Activated CD4-positive, CD25-positive, alpha-beta regulatory T cell treated with anti-CD3 and anti-CD28 coated beads, Interleukin-2, amount 50 U/mL, for 24 hours (primary cell): ENCODE measurements around the gene PTPN22.
"Not testable (repeated sequence)": the region's sequence is repeated elsewhere in the genome, so short reads cannot be mapped to it uniquely, and the experiment has no call there.

ENCODE experiments used
- ATAC-seq, 2 donors: fragments of 150-1000 bp; cut with Tn5 transposase; one replicate each; pipeline ENCODE4 v1.10.0; 2021; ENCODE audit warnings: mild to moderate bottlenecking in 1 of 2, moderate library complexity in 1 of 2

The PTPN22 gene

DNA sequence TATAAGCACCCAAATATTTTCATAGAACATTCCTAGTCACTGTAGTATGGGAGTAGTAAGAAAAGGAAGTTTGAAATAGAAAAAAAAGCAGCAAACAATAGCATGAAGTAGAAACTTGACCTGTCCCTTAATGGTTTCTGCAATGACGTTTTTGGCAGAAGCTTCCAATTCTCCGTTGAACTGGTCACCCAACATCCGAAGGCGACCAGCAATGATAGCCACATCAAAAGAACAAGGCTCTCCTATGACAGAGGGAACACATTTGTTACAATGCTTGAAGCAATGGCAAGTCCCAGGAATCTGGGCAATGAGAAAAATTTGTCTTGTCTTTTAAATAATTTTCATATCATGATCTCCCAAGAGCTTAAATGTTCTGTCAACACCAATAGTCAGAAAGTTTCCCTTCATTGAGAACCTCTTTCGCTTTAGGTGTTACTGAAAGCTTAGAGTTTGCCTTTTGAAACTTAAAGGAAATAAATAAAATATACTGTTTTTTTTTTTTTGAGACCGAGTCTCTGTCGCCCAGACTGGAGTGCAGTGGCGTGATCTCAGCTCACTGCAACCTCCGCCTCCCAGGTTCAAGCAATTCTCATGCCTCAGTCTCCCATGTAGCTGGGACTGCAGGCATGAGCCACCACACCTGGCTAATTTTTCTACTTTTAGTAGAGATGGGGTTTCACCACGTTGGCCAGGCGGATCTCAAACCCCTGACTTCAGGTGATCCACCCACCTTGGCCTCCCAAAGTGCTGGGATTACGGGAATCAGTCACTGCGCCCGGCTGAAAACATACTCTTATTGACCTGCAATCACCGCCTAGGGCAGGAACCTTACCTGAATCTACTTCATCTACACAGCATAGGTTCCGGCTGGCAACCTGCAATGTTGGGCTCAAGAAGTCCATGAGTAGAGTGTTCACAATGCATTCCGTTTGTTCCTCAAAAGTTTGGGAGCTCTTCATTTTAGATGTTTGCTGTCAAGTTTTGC is 15.2 kb upstream of the PTPN22 start:
- ATAC-seq = no peak

DNA sequence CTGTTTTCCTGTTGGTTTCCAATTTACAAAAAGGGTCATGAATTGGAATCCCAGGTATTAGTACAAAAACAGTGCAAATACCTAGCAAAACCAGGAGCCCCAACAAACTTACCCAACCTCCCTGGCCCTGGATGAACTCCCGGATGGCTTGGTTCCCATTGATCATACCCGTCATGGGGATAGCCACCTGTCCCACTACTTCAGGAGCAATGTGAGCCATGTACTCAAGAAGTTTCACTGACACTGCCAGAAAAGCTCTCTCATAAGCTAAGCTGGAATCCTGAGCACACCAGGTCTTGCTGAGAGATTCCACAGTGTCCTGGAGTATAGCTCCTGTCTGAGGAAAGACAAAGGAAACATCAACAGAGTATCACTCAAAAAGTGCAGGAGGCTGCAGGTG is 10.1 kb upstream of the PTPN22 start:
- no peak for ATAC-seq

DNA sequence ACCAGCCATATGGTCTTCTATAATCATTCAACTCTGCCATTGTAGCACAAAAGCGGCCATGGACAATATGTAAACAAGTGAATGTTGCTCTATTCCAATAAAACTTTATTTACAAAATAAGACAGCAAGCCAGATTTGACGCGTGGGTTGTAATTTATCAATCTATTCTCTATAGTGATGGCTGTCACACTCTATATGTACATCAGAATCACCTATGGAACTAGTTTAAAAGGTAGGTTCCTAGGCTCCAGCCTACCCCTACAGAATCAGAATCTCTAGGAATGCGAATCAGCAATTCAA is 8.2 kb upstream of the PTPN22 start:
- no peak for ATAC-seq

DNA sequence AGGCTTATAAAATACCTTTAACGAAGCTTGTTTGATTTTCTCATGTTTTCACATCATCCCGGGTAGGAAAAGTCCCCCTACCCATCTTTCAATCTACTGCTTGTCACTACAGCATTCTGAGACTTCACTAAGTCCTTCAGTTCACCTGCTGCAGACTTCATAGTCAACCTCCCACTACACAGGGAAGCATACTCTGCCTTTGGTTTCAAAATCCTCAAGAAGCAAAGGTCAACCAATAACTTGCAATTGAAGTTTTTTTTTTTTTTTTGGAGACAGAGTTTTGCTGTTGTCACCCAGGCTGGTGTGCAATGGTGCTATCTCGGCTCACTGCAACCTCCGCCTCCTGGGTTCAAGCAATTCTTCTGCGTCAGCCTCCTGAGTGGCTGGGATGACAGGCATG is 4.7 kb upstream of the PTPN22 start:
- ATAC-seq = no peak

DNA sequence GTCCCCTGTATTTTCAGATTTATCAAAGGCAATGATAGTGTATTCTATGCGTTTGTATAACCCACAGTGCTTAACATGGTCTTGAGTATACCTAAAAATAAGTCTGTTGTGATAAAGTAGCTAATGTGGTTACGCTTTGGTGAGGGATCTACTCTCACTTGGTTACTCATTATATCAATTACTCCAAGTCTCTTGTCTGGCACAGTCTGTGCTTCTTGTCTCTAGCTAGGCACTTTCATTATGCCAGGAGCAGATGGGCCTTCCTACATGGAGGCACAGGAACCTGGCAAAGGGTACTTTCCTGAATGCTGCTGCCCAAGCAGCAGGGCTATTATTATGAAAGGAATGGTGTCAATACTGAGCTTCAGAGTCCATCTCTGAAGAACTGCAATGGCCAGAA is 4.2 kb upstream of the PTPN22 start:
- no peak for ATAC-seq

DNA sequence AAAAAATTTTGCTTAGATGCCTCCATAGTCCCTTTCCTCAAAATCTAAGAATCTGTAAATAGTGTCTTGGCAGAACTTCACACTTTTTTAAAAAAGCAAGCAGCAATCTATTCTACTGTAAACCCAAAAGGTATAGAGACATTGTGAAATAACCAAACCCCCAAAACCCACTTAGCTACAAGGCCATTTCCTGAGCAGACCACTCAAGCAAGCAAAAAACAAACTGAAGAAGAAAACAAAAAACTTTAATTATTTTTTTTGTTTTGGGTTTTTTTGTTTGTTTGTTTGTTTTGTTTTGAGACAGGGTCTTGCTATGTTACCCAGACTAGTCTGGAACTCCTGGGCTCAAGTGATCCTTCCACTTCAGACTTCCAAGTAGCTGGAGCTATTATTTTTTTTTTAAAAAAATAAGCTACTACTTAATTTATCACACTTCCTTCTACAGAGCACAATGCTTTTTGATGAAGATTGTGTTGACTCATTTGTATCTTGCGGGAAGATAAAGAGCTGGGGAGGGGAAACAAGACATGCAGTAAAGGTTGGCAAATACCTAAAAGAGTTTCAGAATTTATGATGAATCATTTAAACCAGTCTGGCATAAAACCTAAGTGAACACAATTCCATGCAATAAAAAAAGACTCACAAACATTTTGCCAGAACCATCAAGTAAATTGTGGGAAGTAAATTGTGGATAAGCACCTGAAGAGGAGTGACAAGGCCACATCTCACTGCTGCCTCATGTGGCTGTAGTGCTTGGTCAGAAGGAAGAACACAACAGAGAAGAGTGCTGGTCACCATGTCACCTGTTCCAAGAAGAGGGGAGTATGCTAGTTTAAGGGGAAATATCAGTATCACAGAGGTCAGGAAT is 2.7 kb upstream of the PTPN22 start:
- ATAC-seq = peak; percentile 49 to 50

DNA sequence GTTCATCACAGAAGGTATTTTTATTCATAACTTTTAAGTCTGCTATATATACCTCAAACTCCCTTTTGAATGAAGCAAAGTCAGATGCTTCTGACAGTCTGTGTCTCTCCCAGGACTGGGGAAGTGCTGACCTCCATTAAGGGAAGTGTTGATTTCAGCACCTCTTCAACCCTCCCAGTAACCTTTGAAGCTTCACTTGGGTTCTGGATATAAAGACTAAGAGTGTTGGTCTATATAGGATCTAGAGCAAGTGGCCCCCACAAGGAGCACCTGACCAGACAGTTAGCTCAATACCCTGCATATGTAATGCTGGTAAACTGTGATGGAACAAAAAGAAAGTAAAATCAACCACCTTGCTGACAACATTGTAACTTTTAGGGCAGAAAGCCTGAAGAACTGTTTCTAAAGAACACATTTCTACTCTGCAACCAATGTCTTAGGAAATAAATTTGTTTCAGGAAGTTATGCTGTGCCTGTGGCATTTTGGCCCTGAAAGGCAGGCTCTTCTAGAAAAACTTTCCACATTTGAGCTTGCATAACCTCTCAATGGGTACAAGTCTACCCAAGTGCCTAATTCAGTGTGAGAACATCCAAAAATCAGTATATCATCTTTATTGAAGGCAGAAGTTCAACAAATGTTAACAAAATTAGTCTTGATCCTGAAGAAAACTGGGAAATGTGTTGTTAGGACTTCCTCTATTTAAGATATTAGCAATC is 865 bp upstream of the PTPN22 start:
- ATAC-seq = no peak

DNA sequence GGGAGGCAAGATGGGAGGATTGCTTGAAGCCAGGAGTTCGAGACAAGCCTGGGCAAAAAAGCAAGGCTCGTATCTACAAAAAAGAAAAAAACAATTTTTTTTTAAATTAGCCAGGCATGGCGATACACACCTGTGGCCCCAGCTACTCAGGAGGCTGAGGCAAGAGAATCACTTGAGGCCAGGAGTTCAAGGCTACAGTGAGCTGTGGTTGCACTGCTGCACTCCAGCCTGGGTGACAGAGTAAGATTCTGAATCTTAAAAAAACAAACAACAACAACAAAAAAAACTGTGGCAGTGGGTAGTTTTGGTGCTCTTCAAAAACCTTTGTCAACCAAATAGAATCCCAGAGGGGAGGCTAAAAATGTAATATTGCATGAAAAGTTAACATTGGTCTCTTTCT is 734 bp downstream of the PTPN22 start:
- ATAC-seq = no peak

DNA sequence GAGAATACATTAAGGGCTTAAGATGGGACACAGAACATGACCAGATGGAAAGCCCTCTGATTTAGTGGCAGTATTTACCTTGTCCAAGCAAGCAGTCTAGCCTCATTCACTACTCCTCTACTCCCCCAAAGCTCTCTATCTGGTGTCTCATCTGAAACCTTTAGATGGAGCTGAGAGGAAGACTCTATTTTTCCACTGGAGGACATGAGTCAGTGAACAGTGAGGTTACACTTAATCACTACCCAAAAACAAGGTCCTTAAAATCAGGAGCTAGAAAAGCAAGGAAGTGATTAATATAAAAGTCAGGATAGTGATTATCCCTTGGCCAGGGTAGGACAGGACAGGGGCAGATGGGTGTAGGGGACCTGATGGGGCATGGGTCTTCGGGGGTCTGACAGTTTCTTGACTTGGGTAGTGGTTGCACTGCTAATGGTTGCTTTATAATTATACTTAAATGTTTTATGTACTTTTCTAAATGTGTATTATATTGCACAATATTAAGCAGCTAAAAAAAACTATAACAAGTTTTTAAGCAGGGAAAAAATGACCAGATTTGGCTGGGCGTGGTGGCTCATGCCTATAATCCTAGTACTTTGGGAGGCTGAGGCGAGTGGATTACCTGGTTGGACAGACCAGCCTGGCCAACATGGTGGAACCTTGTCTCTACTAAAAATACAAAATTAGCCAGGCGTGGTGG is 3.0 kb downstream of the PTPN22 start:
- peak; percentile 57 to 67 for ATAC-seq

DNA sequence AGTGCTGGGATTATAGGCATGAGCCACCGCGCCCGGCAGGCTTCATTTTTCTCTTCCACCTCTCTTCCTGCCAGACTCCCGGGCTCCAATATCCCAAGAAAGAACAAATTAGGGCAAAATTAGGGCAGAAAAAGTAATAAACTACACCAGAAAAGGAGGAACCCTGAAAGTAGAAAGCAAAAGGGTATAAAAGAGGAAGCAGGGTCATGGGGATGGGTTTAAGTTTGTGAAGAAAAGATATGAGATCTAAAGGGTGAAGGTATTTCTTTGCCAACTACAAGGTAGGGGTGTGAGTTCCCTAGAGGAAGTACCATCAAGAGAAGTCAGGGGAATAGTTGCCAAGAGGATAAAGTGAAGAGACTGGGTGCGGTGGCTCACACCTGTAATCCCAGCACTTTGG is 9.9 kb downstream of the PTPN22 start:
- ATAC-seq = no peak

DNA sequence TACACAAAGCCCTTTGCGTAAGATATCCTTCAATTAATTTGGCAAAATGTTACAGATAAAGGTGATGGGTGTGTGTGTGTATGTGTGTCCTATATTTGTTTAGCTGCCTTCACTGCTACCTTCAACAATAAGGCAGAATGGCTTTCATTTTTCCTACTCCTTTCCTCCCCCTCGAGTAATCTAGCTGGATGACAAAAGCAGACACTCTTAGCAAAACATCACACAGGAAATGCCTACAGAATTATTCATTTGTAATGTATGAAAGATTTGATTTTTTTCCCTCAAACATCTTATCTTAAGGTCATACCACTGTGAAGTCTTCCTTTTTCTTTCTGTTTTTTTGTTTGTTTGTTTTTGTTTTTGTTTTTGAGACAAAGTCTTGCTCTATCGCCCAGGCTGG is 10.6 kb downstream of the PTPN22 start:
- ATAC-seq = no peak

DNA sequence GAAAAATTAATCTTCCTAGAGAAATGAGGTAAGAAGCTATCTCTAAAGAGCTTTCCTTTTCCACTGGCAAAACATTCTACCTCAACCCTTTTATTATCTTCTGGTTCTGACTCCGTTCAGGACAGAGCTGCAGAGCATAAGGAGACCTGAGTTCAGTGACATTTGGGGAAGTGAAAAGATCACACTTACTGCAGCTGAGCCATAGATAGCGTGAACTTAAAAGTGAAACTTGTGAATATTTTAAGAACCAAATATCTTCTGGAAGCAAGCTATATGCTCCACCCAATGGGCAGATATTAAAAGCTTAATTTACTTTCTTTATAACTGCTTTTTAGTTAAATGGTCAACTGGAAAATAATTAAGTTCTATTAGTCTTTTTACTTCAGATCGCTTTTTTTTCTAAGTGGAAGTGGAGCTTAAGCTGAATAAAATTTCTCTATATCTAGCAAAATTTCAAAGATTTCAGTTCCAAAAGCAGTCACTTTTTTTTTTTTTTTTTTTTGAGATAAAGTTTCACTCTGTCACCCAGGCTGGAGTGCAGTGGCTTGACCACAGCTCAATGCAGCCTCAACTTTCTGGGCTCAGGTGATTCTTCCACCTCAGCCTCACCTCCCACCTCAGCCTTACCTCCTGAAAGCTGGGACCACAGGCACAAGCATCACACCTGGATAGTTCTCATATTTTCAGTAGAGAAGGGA is 11.9 kb downstream of the PTPN22 start:
- ATAC-seq = peak; percentile 28 to 82

DNA sequence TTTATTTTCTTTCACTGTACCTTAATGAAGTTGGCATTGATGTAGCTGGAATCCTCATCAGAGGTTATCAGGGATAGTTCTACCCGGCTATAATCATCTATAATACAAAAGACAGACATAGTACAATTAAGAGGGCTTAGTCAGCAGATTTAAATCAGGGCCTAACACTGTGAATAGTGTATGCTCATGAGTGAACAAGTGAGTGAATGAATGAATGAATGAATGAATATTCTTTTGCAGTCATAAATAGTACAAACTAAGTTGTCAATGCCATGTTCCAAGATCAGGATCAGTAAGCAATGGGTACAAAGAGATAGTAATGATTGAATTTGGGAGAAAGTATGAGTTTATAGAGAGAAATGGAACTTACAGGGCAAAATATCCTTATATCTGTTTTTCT is 12.5 kb downstream of the PTPN22 start:
- no peak for ATAC-seq

DNA sequence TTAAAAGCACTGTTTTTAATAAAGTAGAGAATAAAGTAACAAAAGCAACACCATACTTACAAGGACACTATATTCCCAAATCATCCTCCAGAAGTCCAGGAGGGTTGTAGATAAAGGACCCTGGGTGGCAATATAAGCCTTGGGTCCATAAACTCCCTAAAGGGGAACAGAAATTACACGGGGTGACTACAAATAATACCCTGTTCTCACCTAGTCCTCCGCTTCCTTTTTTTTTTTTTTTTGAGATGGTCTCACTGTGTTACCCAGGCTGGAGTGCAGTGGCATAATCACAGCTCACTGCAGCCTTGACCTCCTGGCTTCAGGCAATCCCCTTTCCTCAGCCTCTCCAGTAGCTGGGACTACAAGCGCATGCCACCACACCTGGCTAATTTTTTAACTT is 13.1 kb downstream of the PTPN22 start:
- no peak for ATAC-seq

DNA sequence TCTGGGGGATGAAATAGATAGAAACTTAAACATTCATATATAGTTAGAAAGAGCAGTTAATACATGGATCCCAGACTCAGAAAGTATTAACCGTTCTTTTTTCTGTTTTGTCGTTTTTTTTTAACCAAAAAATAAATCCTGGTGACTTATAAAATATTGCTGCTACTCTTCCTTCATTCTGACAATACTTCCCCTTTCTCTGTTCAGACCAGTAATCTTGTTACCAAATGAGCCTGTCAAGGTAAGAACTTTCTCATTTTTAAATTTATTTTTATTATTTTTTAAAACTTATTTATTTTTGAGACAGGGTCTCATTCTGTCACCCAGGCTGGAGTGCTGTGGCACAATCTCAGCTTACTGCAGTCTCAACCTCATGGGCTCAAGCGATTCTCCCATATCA is 13.7 kb downstream of the PTPN22 start:
- no peak for ATAC-seq

DNA sequence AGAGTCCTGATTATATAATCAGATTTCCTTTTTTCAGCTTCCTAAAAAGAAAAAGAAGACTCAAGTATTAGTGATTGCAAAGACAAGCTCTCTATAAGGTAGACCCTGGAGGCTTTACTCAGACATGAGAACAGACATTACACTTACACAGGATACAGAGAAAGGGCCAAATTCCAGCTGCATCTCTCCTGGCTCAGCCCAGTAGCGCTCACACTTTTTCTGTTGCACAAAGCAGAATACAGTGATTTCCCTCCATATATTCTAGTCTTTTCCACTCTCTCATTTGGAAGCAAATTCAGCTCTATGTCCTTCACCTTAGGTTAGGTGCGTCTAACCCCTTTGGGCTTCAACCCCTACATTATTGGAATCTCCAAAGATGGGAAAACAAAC is 15.1 kb downstream of the PTPN22 start:
- ATAC-seq = no peak

DNA sequence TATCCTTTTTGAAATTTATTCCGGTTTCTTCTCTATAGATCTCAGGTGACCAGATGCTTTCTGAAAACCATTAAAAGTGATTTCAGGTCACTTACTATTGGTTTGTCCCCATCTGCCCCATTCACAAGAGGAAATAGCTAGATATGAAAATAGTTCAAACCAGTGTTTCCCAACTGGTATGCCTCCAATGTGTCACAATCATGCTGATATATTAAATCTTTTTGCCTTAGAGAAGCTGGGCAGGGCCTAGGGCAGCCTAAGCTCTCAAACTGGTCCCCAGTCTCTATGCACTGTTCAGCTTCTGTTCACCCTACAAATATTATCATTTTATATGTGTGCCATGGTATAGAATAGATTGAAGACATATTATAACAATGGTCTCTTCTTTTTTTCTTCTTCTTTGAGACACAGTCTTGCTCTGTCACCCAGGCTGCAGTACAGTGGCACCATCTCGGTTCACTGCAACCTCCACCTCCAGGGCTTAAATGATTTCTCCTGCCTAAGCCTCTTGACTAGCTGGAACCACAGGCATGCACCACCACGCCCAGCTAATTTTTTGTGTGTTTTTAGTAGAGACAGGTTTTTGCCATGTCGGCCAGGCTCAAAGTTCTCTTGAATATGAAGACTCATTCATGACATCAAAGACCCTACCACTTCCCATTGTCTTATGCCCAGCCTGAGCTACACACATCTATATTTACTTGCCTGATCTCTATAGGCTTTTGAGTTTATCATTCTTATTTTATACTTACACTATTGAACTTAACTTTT is 15.7 kb downstream of the PTPN22 start:
- ATAC-seq = no peak

DNA sequence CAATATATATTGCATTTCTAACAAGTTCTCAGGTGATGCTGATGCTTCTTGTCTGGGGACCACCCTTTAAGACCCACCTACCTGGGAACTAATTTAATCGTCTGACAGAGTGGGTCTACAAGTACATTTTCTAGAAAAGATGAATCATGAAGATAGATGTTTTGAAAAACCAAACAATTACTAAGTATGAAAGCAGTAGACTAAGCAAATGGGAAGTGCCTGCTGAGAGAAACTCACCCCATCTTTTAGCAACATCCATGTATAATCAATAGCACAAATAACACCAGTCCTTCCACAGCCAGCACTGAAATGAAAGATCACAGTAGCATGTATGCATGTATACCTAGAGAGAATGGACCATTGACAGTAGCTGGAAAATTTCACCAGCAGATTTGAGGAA is 17.3 kb downstream of the PTPN22 start:
- ATAC-seq = peak in 1 of 2 donors; percentile 24

DNA sequence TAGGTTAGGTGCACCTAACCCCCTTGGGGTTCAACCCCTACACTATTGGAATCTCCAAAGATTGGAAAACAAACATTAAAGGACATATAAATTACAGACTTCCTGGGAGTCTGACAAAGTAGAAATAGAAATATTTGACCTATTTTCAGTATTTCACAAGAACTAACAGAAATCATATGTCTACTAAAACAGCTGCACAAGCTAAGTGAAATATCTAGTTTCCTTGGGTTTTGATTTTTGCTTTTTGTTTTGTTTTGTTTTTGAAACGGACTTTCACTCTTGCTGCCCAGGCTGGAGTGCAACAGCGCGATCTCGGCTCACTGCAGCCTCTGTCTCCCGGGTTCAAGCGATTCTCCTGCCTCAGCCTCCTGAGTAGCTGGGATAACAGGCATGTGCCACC is 18.8 kb downstream of the PTPN22 start:
- not testable (repeated sequence) for ATAC-seq

DNA sequence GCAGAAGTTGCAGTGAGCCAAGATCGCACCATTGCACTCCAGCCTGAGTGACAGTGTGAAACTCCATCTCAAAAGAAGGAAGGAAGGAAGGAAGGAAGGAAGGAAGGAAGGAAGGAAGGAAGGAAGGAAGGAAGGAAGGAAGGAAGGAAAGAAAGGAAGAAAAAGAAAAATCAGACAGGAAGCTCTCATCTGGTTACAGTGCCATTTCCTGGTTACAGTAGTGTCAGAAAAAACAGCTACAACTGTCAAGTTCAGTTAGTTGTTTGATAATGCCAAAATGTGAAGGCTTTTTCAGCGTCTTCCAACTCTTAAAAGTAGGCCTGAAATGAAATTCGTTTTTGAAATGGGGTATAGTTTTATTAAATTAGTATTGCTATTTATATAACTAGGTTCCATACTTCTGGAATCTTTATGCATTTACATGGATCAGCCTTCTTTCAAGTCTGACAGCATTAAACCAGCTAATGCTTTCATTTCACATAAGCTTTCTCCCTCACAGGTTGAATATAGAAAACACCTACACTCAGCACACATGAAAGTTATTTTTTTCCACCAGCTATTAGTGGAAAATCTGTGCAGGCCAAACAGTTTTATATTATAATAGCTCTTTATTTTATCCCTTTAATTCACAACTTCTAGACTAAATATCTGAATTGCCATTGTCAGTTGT is 21.2 kb downstream of the PTPN22 start:
- no peak for ATAC-seq

DNA sequence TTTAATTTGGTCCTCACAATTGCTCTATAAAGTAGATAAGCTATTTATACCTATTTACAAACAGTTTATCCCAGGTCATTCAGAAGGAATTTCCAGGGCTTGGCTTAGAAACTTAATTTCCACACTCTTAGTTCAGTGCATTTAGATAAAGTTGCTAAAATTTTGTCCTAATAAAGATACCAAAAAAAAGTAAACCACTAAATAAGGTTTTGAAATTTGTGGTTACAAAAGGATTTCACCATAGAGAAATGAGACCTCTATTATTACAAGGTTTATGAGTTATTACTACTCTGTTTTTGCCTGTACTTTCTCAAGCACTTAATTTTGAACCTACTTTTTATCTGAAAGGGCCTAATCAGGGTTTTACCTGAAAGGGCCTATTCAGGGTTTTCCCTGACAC is 22.4 kb downstream of the PTPN22 start:
- ATAC-seq = no peak
